GM10266 (cell line): Measurements from ENCODE around the gene ANKDD1B.

Experiments used
- DNase-seq: peaks from one replicate; pipeline ENCODE4 v3.0.0; 2012; ENCODE audit errors: extremely low spot score
- TF ChIP-seq, protein P1 (sequence below): IDR thresholded peaks from 2 replicates; pipeline ENCODE4 v1.5.1; 2012; ENCODE audit warnings: mild to moderate bottlenecking, low read depth; ENCODE audit not compliant: control insufficient read depth, insufficient read depth; ENCODE audit errors: missing control alignments

The ANKDD1B gene

DNA sequence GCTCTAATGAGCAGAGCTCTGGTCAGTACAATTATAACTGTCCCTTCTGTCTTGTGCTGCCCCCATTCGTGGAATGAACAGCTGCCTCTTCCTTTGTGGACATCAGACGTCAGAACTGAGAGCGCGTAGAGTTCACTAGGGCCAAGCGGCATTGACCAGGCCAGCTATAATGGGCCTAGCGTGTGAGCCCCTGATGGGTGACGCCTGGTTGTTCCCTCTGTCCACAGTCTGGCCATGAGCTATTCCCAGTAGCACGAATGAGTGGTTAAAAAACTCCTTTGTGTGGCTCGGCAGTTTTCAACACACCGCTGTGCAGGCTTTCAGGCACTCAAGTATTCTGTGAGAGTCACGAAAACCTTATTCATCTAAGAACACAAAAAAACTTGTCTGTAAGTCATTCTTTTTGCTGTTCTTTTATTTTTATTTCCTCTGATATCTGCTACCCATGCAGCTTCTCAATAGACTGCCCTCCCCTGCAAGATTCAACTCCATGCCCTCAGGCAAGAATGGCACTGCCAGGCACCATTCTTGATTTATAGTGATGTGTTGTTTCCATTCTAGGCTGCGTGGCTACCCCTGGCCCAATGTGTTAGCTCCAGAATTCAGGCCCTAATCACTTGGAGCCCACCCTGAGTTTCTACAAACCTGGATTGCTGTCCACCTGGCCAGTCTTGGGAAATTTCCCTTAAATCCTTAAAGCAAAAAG lies 52.5 kb downstream of the ANKDD1B start:
- no peak for DNase-seq
- TF ChIP-seq, protein P1, sequence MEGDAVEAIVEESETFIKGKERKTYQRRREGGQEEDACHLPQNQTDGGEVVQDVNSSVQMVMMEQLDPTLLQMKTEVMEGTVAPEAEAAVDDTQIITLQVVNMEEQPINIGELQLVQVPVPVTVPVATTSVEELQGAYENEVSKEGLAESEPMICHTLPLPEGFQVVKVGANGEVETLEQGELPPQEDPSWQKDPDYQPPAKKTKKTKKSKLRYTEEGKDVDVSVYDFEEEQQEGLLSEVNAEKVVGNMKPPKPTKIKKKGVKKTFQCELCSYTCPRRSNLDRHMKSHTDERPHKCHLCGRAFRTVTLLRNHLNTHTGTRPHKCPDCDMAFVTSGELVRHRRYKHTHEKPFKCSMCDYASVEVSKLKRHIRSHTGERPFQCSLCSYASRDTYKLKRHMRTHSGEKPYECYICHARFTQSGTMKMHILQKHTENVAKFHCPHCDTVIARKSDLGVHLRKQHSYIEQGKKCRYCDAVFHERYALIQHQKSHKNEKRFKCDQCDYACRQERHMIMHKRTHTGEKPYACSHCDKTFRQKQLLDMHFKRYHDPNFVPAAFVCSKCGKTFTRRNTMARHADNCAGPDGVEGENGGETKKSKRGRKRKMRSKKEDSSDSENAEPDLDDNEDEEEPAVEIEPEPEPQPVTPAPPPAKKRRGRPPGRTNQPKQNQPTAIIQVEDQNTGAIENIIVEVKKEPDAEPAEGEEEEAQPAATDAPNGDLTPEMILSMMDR, result no peak

DNA sequence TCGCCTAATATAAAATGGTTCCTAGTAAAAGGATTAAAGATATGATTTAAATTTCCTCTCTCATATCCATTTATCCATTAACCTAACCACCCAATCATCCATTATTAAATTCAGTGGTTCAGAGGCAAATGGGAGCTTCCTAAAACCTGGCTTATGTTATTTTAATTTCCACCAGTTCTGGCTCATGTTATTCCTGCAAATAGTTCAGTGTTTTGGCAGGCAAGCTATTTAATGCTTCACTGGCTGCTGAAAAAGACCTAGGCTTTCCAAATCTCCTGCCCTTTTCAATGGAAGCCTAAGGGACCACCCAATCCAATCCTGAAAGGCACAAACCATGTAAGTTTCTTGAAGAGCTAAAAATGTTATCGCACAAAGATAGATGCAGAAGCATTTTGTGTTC lies 53.7 kb downstream of the ANKDD1B start:
- TF ChIP-seq, protein P1, result no peak
- DNase-seq, result no peak

DNA sequence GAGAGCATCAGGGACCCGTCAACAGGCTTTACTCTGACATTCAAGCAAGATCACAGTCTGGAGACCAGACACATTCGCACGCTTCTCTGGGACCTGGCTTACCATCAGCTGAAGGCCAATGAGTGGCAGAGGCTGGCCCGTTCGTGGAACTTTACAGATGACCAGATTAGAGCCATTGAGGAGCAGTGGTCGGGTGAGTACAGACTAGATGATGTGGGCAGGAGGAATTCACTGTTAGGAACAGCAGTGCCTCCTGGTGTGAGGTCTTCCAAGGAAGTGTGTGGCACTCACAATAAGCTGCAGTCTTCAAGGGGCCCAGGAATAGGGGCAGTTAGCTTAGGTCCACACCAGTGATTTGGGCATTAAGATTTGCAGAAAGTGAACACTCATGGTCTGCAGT lies 55.5 kb downstream of the ANKDD1B start:
- no peak for DNase-seq
- TF ChIP-seq, protein P1, result no peak

DNA sequence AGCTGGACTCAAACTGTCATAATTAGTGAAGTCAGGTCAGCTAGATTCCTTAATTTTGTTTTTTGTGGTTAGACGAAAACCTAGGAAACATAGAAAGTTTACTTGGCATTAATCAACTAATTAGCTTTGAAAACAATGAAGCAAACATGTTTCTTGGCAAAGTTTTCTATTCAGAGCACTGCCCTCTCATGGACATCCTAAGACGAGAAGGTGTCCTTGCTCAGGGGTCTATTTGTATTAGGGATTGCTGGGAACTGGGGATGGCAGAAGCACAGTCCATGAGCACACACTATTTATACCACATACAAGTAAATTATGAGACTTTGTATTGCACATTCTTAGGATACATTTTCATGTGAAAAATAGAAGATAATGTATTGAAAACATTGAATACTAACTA lies 56.3 kb downstream of the ANKDD1B start:
- TF ChIP-seq, protein P1, result no peak
- no peak for DNase-seq

DNA sequence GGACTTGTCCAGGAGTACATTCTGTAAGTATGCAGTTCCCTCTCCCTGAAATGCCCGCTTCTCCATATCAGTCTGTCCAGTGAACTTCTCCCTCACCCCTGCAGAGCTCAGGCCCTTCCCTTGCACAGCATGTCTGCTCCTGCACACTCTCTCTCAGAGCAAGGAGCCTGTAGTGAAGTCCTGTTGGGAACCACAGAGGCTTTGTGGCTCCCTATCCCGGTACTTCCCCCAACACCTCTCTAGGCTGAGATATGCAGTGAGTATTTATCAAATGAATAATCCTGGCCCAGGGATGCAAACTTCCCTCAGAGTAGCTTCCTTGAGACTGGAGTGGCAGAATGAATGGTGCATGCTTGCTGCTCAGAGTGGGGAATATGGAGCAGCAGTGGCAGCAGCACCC lies 57.2 kb downstream of the ANKDD1B start:
- TF ChIP-seq, protein P1, result no peak
- DNase-seq, result no peak

DNA sequence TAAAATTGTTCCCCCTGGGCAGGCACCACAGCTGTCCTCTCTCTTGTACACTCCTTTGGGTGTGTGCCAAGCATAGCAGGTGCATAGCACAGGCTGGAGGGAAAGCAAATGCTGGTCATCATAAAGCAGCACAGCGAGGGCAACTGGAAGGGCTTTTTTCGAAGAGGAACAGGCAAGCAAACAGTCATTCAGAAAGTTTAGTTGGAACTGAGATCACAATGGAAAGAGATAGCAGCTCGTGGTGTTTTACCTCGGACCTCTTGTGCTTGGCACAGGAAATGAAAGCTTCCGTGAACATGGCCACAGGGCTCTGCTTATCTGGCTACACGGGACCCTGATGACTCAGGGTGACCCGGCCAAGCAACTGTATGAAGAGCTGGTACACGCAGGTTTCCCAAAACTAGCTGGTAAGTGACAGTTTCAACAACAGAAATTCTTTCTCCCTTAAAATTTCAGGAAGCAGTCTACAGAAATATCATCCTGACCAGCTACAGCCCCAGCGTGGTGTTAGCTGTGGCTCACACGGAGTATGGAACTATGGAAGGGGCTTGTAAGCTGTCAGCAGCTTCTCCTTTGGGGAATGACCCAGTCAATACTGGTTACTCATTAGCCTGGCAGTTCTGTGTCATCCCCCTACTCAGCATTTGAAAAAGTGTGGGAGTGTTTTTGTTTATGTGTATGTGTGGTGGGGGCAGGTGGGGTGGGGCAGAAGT lies 57.9 kb downstream of the ANKDD1B start:
- peak; percentile 64 for DNase-seq

More for the DNA sequence above, 57.9 kb downstream of the ANKDD1B start:
- TF ChIP-seq, protein P1, result no peak
